ENCODE measurements around the gene ARHGEF3. TPM values are rescaled to one million over a fixed set of nuclear protein-coding genes. Genes with fewer than 3 reads are reported as not detected.
A peak's percentile ranks its signal among the peaks of the same experiment; 100 is the strongest.

The ARHGEF3 gene
- total and polyA plus RNA-seq, 7 experiments from 2014 or later: 78.8 to 99.7 (median 87.0) TPM

DNA sequence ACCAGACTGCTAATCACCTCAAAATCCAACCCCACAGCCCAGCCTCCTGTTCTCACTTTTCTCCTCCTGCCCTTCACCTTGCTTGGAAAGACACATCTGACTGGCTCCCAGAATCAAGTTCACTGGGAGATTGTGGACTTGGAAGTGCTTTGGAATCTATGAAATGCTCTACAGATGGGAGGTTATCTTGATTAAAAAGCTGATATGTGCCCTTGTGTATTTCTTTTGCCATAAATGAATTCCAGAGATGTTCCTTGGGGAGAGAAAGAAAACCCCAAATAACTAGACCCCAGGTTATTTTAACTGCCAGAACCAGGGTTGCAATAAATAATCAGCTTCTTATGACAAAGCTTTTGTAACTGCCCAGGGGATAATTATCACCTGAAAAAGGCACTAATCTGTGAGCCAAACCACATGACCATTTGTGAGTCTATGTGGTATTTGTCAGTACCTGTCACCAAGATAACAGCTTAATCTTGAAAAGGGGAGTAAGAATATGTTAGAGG, 21.7 kb upstream of the ARHGEF3 start:
- peaks cover 39 to 70% (median 48%) of the 10 kb centered on the region in 7 donors for H3K4me1 Mint-ChIP-seq
- H3K27me3 Mint-ChIP-seq: no peaks in the 10 kb centered on the region
- peak overlapping the region in 7 of 9 donors; percentile 10 to 59 (median 24) for H3K27ac Mint-ChIP-seq
- Histone ChIP-seq H3K4me1 (ENCODE audit: control insufficient read depth in 2 of 2, insufficient read depth in 2 of 2, low read length in 2 of 2) (peaks cover 5 to 21% of the 10 kb centered on the region in 2 donors), H3K27me3 (ENCODE audit: control insufficient read depth in 2 of 2, insufficient read depth in 2 of 2, low read length in 2 of 2) (no peaks in the 10 kb centered on the region), H3K9me3 (ENCODE audit: control insufficient read depth in 2 of 3, low read length in 3 of 3) (no peaks in the 10 kb centered on the region), H3K4me3 (ENCODE audit: low read length) (no peak overlapping the region), H3K27ac (ENCODE audit: low read depth, low read length) (no peak overlapping the region), H3K36me3 (ENCODE audit: control insufficient read depth in 2 of 3, insufficient read depth in 3 of 3, low read length in 3 of 3) (no peaks in the 10 kb centered on the region)
- ChIA-PET POLR2A (interaction anchor here (0.6 to 1.4 kb wide), 4 partner anchors 8 to 75 kb away, joined by 3 to 6 read pairs (median 4); no protein-coding TSS in a partner anchor), CTCF (interaction anchor here (0.6 kb wide), 1 partner anchor 252 kb away, joined by 3 read pairs; no protein-coding TSS in a partner anchor)
- DNase-seq: no peak
- intact Hi-C loops (cut with micrococcal nuclease): loop anchor here in 1 of 2 donors (2.0 kb wide), 1 partner anchor 17 kb away; no protein-coding TSS in a partner anchor
- H3K36me3 Mint-ChIP-seq: peaks cover 0 to 10% (median 6%) of the 10 kb centered on the region in 5 donors
- peaks cover 0 to 2% (median 0%) of the 10 kb centered on the region in 11 donors for H3K9me3 Mint-ChIP-seq
- H3K4me3 Mint-ChIP-seq: peak overlapping the region in 5 of 10 donors; percentile 8 to 54 (median 41)
- ATAC-seq: no peak

DNA sequence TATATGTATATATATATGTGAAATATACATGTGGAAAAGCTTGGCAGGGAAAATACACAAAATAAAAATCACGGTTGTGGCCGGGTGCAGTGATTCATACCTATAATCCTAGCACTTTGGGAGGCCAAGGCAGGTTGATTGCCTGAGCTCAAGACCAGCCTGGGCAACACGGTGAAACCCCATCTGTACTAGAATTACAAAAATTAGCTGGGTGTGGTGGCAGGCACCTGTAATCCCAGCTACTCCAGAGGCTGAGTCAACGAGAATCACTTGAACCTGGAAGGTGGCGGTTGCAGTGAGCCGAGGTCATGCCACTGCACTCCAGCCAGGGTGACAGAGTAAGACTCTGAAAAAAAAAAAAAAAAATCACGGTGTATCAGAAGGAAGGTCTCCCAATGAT, 20.8 kb upstream of the ARHGEF3 start:
- Histone ChIP-seq H3K4me1 (ENCODE audit: control insufficient read depth in 2 of 2, insufficient read depth in 2 of 2, low read length in 2 of 2) (peaks cover 5 to 25% of the 10 kb centered on the region in 2 donors), H3K27ac (ENCODE audit: low read depth, low read length) (no peak overlapping the region), H3K9me3 (ENCODE audit: control insufficient read depth in 2 of 3, low read length in 3 of 3) (no peaks in the 10 kb centered on the region), H3K4me3 (ENCODE audit: low read length) (no peak overlapping the region), H3K36me3 (ENCODE audit: control insufficient read depth in 2 of 3, insufficient read depth in 3 of 3, low read length in 3 of 3) (no peaks in the 10 kb centered on the region), H3K27me3 (ENCODE audit: control insufficient read depth in 2 of 2, insufficient read depth in 2 of 2, low read length in 2 of 2) (no peaks in the 10 kb centered on the region)
- no peak overlapping the region for H3K4me3 Mint-ChIP-seq
- H3K9me3 Mint-ChIP-seq: peaks cover 0 to 2% (median 0%) of the 10 kb centered on the region in 11 donors
- peaks cover 0 to 10% (median 6%) of the 10 kb centered on the region in 5 donors for H3K36me3 Mint-ChIP-seq
- ChIA-PET POLR2A (interaction anchor here (0.6 to 1.7 kb wide), 2 partner anchors 15 to 76 kb away, joined by 3 read pairs; no protein-coding TSS in a partner anchor), CTCF (interaction anchor here (0.6 kb wide), 2 partner anchors 81 to 251 kb away, joined by 3 read pairs; no protein-coding TSS in a partner anchor)
- peak overlapping the region in 1 of 9 donors; percentile 22 for H3K27ac Mint-ChIP-seq
- intact Hi-C loops (cut with micrococcal nuclease): loop anchor here in 1 of 2 donors (2.0 kb wide), 1 partner anchor 18 kb away; no protein-coding TSS in a partner anchor
- H3K27me3 Mint-ChIP-seq: no peaks in the 10 kb centered on the region
- H3K4me1 Mint-ChIP-seq: peaks cover 43 to 79% (median 56%) of the 10 kb centered on the region in 7 donors
- no peak for ATAC-seq
- DNase-seq: no peak

DNA sequence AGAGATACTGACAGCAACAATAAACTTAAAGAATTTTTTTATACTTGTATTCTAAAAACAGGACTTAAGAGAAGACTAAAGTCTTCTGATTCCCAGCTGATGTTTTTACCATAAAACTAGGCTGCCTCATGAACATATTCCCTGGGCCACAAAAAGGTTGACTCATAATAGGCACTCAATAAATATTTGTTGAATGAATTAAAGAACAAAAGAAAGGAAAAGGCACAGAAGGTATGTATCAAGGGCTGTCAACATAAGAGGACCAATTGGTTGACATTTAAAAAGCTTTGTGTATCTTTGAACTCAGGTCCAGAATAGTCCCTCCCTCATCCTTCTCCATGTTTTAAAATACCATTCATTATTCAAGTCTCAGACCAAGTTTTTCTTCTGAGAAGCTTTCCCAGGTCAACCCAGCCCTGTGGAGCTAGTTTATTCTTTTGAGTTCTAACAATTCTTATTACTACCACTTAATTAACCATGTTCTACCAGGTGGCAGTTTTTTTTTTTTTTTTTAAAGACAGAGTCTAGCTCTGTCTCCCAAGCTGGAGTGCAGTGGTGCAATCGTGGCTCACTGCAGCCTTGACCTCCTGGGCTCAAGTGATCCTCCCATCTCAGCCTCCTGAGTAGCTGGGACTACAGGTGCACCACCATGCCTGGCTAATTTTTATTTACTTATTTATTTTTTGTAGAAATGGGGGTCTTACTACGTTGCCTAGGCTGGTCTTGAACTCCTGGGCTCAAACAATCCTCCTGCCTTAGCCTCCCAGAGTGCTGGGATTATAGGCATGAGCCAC, 17.5 kb upstream of the ARHGEF3 start:
- Mint-ChIP-seq H3K27me3 (no peaks in the 10 kb centered on the region), H3K4me3 (peak overlapping the region in 2 of 10 donors; percentile 2 to 8), H3K36me3 (peaks cover 0 to 12% (median 6%) of the 10 kb centered on the region in 5 donors), H3K4me1 (peaks cover 35 to 87% (median 67%) of the 10 kb centered on the region in 7 donors), H3K27ac (peak overlapping the region in 7 of 9 donors; percentile 17 to 84 (median 58)), H3K9me3 (peaks cover 0 to 2% (median 0%) of the 10 kb centered on the region in 11 donors)
- ATAC-seq: no peak
- no peak overlapping the region for H3K27ac ChIP-seq (ENCODE audit: low read depth, low read length)
- no peaks in the 10 kb centered on the region for H3K27me3 ChIP-seq (ENCODE audit: control insufficient read depth in 2 of 2, insufficient read depth in 2 of 2, low read length in 2 of 2)
- intact Hi-C loops (cut with micrococcal nuclease): loop anchor here in 1 of 2 donors (5.0 kb wide), 1 partner anchor 98 kb away; no protein-coding TSS in a partner anchor
- DNase-seq: no peak
- ChIA-PET CTCF (interaction anchor here (0.6 to 1.1 kb wide), 5 partner anchors 19 to 169 kb away, joined by 3 to 4 read pairs (median 3); no protein-coding TSS in a partner anchor), POLR2A (interaction anchor here (0.6 to 1.5 kb wide), 6 partner anchors 9 to 262 kb away, joined by 3 to 6 read pairs (median 4); partner anchors contain the start of gene CCDC66)
- no peaks in the 10 kb centered on the region for H3K9me3 ChIP-seq (ENCODE audit: control insufficient read depth in 2 of 3, low read length in 3 of 3)
- H3K4me3 ChIP-seq (ENCODE audit: low read length): no peak overlapping the region
- peaks cover 4 to 23% of the 10 kb centered on the region in 2 donors for H3K4me1 ChIP-seq (ENCODE audit: control insufficient read depth in 2 of 2, insufficient read depth in 2 of 2, low read length in 2 of 2)
- no peaks in the 10 kb centered on the region for H3K36me3 ChIP-seq (ENCODE audit: control insufficient read depth in 2 of 3, insufficient read depth in 3 of 3, low read length in 3 of 3)

DNA sequence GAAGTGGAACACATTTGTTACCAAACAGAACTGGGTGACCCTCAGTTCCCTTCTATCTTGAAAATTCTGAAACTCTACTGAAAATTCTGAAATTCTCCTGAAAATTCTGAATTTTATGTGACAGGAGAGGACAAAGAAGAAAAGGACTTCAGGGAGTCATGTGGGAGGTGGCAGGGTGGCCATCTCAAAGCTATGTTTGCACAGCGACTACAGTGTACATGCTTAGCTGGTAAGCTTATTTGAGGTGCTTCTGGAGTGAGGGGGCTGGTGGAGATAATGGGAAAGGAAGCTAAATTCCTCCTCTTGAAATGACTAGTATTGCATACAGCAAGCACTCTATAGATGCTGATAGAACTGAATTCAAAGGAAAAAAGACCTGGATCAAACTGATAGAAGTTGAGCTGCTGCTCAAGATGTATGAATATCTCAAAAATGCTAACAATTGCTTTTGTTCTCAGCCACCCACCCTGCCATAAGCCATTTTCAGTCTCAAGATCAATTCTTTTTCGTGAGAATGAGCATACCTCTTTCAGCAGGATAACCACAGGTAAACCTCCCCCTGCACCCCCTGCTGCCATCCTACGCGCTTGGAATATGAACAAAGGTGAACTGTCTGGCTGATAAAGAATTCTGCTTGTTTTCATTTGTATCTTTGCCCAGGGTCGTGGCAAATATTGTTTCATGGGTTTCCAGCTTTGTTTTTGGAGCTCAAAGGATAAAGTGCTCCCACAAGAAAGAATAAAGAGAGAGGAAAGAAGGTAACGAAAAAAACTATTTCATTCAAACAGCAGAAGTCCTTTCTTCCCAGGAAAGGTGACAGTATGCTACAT, 16.6 kb upstream of the ARHGEF3 start:
- no peak overlapping the region for H3K27ac ChIP-seq (ENCODE audit: low read depth, low read length)
- ChIA-PET CTCF (interaction anchor here (0.6 to 1.3 kb wide), 6 partner anchors 12 to 170 kb away, joined by 3 to 4 read pairs (median 3); no protein-coding TSS in a partner anchor), POLR2A (interaction anchor here (0.9 to 2.6 kb wide), 9 partner anchors 7 to 261 kb away, joined by 3 to 16 read pairs (median 5); partner anchors contain the start of gene CCDC66)
- no peaks in the 10 kb centered on the region for H3K9me3 ChIP-seq (ENCODE audit: control insufficient read depth in 2 of 3, low read length in 3 of 3)
- Mint-ChIP-seq H3K36me3 (peaks cover 0 to 12% (median 6%) of the 10 kb centered on the region in 5 donors), H3K4me1 (peaks cover 35 to 87% (median 67%) of the 10 kb centered on the region in 7 donors), H3K4me3 (peak overlapping the region in 3 of 10 donors; percentile 2 to 8 (median 2)), H3K9me3 (peaks cover 0 to 2% (median 0%) of the 10 kb centered on the region in 11 donors), H3K27me3 (no peaks in the 10 kb centered on the region), H3K27ac (peak overlapping the region in 8 of 9 donors; percentile 17 to 79 (median 54))
- no peaks in the 10 kb centered on the region for H3K36me3 ChIP-seq (ENCODE audit: control insufficient read depth in 2 of 3, insufficient read depth in 3 of 3, low read length in 3 of 3)
- no peak overlapping the region for H3K4me3 ChIP-seq (ENCODE audit: low read length)
- intact Hi-C loops (cut with micrococcal nuclease): loop anchor here in 1 of 2 donors (5.0 kb wide), 1 partner anchor 99 kb away; no protein-coding TSS in a partner anchor
- no peak for ATAC-seq
- DNase-seq: no peak
- H3K27me3 ChIP-seq (ENCODE audit: control insufficient read depth in 2 of 2, insufficient read depth in 2 of 2, low read length in 2 of 2): no peaks in the 10 kb centered on the region
- H3K4me1 ChIP-seq (ENCODE audit: control insufficient read depth in 2 of 2, insufficient read depth in 2 of 2, low read length in 2 of 2): peaks cover 9 to 21% of the 10 kb centered on the region in 2 donors

DNA sequence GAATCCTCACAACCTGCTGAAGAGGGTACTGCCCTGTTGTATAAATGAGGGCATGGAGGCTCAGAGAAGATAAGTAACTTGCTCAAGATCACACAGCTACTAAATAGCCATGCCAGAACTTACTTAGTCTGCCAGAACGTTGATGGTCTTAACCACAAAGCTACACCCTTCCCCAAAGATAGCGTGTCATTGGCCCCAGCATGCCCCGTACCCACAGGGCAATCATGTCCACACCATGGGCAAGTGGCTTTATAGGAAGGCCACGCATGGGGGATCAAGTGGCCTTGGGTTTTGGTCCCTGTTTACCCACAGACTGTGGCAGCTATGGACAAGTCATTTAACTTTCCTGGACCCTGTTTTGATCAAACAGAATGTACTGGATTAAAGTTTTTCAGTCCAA, 15.9 kb upstream of the ARHGEF3 start:
- Histone ChIP-seq H3K36me3 (ENCODE audit: control insufficient read depth in 2 of 3, insufficient read depth in 3 of 3, low read length in 3 of 3) (no peaks in the 10 kb centered on the region), H3K4me1 (ENCODE audit: control insufficient read depth in 2 of 2, insufficient read depth in 2 of 2, low read length in 2 of 2) (peaks cover 16 to 26% of the 10 kb centered on the region in 2 donors), H3K9me3 (ENCODE audit: control insufficient read depth in 2 of 3, low read length in 3 of 3) (no peaks in the 10 kb centered on the region), H3K4me3 (ENCODE audit: low read length) (no peak overlapping the region), H3K27me3 (ENCODE audit: control insufficient read depth in 2 of 2, insufficient read depth in 2 of 2, low read length in 2 of 2) (no peaks in the 10 kb centered on the region), H3K27ac (ENCODE audit: low read depth, low read length) (no peak overlapping the region)
- ChIA-PET POLR2A (interaction anchor here (0.9 to 2.6 kb wide), 9 partner anchors 8 to 135 kb away, joined by 3 to 16 read pairs (median 4); partner anchors contain the start of genes ARHGEF3 and TASOR), CTCF (interaction anchor here (0.8 to 1.3 kb wide), 2 partner anchors 18 to 110 kb away, joined by 3 to 4 read pairs; no protein-coding TSS in a partner anchor)
- Mint-ChIP-seq H3K27ac (peak overlapping the region in 4 of 9 donors; percentile 8 to 65 (median 54)), H3K4me3 (no peak overlapping the region), H3K36me3 (peaks cover 0 to 12% (median 0%) of the 10 kb centered on the region in 5 donors), H3K27me3 (no peaks in the 10 kb centered on the region), H3K4me1 (peaks cover 37 to 88% (median 67%) of the 10 kb centered on the region in 7 donors), H3K9me3 (peaks cover 0 to 2% (median 0%) of the 10 kb centered on the region in 11 donors)
- intact Hi-C loops (cut with micrococcal nuclease): loop anchor here in 1 of 2 donors (5.0 kb wide), 1 partner anchor 100 kb away; no protein-coding TSS in a partner anchor
- DNase-seq (no peak), ATAC-seq (no peak)

Measured in naive thymus-derived CD4-positive, alpha-beta T cell (primary cell).